IMR-90 (cell line): ENCODE results near the gene GPR21. TPM values are rescaled to one million over a fixed set of nuclear protein-coding genes. Genes with fewer than 3 reads are reported as not detected.
A peak's percentile ranks its signal among the peaks of the same experiment; 100 is the strongest.

Source experiments
- ATAC-seq: fragments of 200-7000 bp; cut with Tn5 transposase; 2 replicates; pipeline ENCODE4 v1.9.1; 2020; ENCODE audit warnings: low read depth, mild to moderate bottlenecking, moderate library complexity
- BruUV-seq: library from RNA; stranded (reverse); fragments of 400-500 nt; replicated peaks from 2 replicates; lab custom pipeline; 2021; lab: Mats Ljungman, UMichigan
- CTCF ChIA-PET: fragments of 300-600 bp; formaldehyde crosslinking; extraction: SDS; loops from one replicate; lab custom pipeline; 2021; ENCODE audit warnings: antibody characterized with exemption; lab: Yijun Ruan, JAX
- POLR2A ChIA-PET: fragments of 300-600 bp; sonication (Branson Sonifier 250); formaldehyde crosslinking; loops from one replicate; lab custom pipeline; 2022; ENCODE audit warnings: antibody characterized with exemption; ENCODE audit not compliant: unreplicated experiment; lab: Charles Lee
- DNase-seq: peaks from one replicate; pipeline ENCODE4 v3.0.0; 2013
- H2AFZ ChIP-seq: replicated peaks from 2 replicates; pipeline ENCODE3; 2013; ENCODE audit warnings: low read length, mild to moderate bottlenecking; ENCODE audit not compliant: poor library complexity
- H2AK5ac ChIP-seq: 2 replicates; pipeline ENCODE4 v1.6.1; 2013; ENCODE audit warnings: low read depth, low read length, inconsistent platforms
- H2AK9ac ChIP-seq: replicated peaks from 2 replicates; pipeline ENCODE3; 2013; ENCODE audit warnings: mild to moderate bottlenecking, low read depth, low read length, moderate library complexity; ENCODE audit not compliant: poor library complexity
- H2BK120ac ChIP-seq: 2 replicates; pipeline ENCODE4 v1.6.1; 2013; ENCODE audit warnings: low read depth, low read length, inconsistent platforms
- H2BK15ac ChIP-seq: 3 replicates; pipeline ENCODE4 v1.6.1; 2013; ENCODE audit warnings: low read depth, low read length, inconsistent platforms
- H2BK20ac ChIP-seq: 2 replicates; pipeline ENCODE4 v1.6.1; 2013; ENCODE audit warnings: low read depth, mild to moderate bottlenecking, inconsistent platforms, low read length, moderate library complexity
- H2BK5ac ChIP-seq: 2 replicates; pipeline ENCODE4 v1.6.1; 2013; ENCODE audit warnings: mild to moderate bottlenecking, low read depth, low read length, inconsistent platforms; ENCODE audit not compliant: poor library complexity, severe bottlenecking
- H3K14ac ChIP-seq: replicated peaks from 2 replicates; pipeline ENCODE4 v1.6.1; 2013; ENCODE audit warnings: low read depth, low read length, inconsistent platforms
- H3K18ac ChIP-seq: 2 replicates; pipeline ENCODE4 v1.6.1; 2013; ENCODE audit warnings: low read depth, low read length, control low read depth
- H3K23ac ChIP-seq: 2 replicates; pipeline ENCODE4 v1.6.1; 2013; ENCODE audit warnings: low read depth, low read length, inconsistent platforms
- H3K27ac ChIP-seq: 2 replicates; pipeline ENCODE4 v1.5.1; 2013; ENCODE audit warnings: mild to moderate bottlenecking, control low read depth, low read length; ENCODE audit not compliant: insufficient read depth
- H3K27me3 ChIP-seq: 2 replicates; pipeline ENCODE4 v1.6.1; 2013; ENCODE audit warnings: low read length; ENCODE audit not compliant: control insufficient read depth, insufficient read depth
- H3K36me3 ChIP-seq: 2 replicates; pipeline ENCODE4 v1.6.1; 2013; ENCODE audit warnings: low read length, mixed read lengths; ENCODE audit not compliant: control insufficient read depth, insufficient read depth
- H3K4ac ChIP-seq: 2 replicates; pipeline ENCODE4 v1.6.1; 2013; ENCODE audit warnings: low read depth, low read length, inconsistent platforms
- H3K4me1 ChIP-seq: 2 replicates; pipeline ENCODE4 v1.6.1; 2013; ENCODE audit warnings: low read length, mixed read lengths; ENCODE audit not compliant: control insufficient read depth, insufficient read depth
- H3K4me2 ChIP-seq: 2 replicates; pipeline ENCODE4 v1.6.1; 2013; ENCODE audit warnings: low read depth, mild to moderate bottlenecking, control low read depth, low read length, moderate library complexity
- H3K4me3 ChIP-seq: 2 replicates; pipeline ENCODE4 v1.5.1; 2013; ENCODE audit warnings: low read depth, mild to moderate bottlenecking, control low read depth, low read length, moderate library complexity; ENCODE audit not compliant: insufficient read depth
- H3K56ac ChIP-seq: 2 replicates; pipeline ENCODE4 v1.6.1; 2013; ENCODE audit warnings: low read length, inconsistent platforms; ENCODE audit not compliant: insufficient read depth; ENCODE audit errors: extremely low read depth
- H3K79me1 ChIP-seq, 2 experiments: 2 replicates each; pipeline ENCODE4 v1.6.1; 2013; ENCODE audit warnings: low read length in 2 of 2, inconsistent platforms in 1 of 2, low read depth in 1 of 2
- H3K9ac ChIP-seq: 2 replicates; pipeline ENCODE4 v1.6.1; 2013; ENCODE audit warnings: low read depth, low read length, control low read depth
- H3K9me1 ChIP-seq: 2 replicates; pipeline ENCODE4 v1.6.1; 2013; ENCODE audit warnings: low read length, inconsistent platforms; ENCODE audit not compliant: insufficient read depth
- H3K9me3 ChIP-seq: 2 replicates; pipeline ENCODE4 v1.6.1; 2013; ENCODE audit warnings: low read length; ENCODE audit not compliant: control insufficient read depth, insufficient read depth
- H4K20me1 ChIP-seq: 2 replicates; pipeline ENCODE4 v1.6.1; 2013; ENCODE audit warnings: low read length, inconsistent platforms; ENCODE audit not compliant: insufficient read depth
- H4K5ac ChIP-seq: 2 replicates; pipeline ENCODE4 v1.6.1; 2013; ENCODE audit warnings: mild to moderate bottlenecking, low read depth, low read length, control low read depth
- H4K8ac ChIP-seq, 2 experiments: 2 replicates each; pipeline ENCODE4 v1.6.1; 2013; ENCODE audit warnings: low read depth in 2 of 2, low read length in 2 of 2, control low read depth in 1 of 2, inconsistent platforms in 1 of 2
- H4K91ac ChIP-seq: 2 replicates; pipeline ENCODE4 v1.6.1; 2013; ENCODE audit warnings: low read depth, low read length, inconsistent platforms; ENCODE audit not compliant: insufficient read depth
- BHLHE40 ChIP-seq: fragments of 150-350 bp; IDR thresholded peaks from 2 replicates; pipeline ENCODE4 v1.6.1; 2016; ENCODE audit warnings: mild to moderate bottlenecking, low read depth, low read length
- CEBPB ChIP-seq: IDR thresholded peaks from 2 replicates; pipeline ENCODE4 v1.6.1; 2012; ENCODE audit warnings: low read depth, low read length, improper control_type of control experiment
- CHD1 ChIP-seq: IDR thresholded peaks from 2 replicates; pipeline ENCODE4 v1.6.1; 2012; ENCODE audit warnings: low read depth, low read length, improper control_type of control experiment
- CTCF ChIP-seq: conservative IDR thresholded peaks from 2 replicates; pipeline ENCODE4 v1.5.1; 2012; ENCODE audit warnings: mild to moderate bottlenecking, low read depth, low read length, improper control_type of control experiment
- ELK1 ChIP-seq: fragments of 150-350 bp; IDR thresholded peaks from 2 replicates; pipeline ENCODE4 v1.6.1; 2016; ENCODE audit warnings: low read depth, mild to moderate bottlenecking, low read length, moderate library complexity, borderline replicate concordance
- FOS ChIP-seq: fragments of 150-350 bp; IDR thresholded peaks from 2 replicates; pipeline ENCODE4 v1.6.1; 2016; ENCODE audit warnings: low read depth, low read length
- MAFK ChIP-seq: IDR thresholded peaks from 2 replicates; pipeline ENCODE4 v1.6.1; 2012; ENCODE audit warnings: low read depth, low read length, improper control_type of control experiment
- MAZ ChIP-seq: IDR thresholded peaks from 2 replicates; pipeline ENCODE4 v1.6.1; 2012; ENCODE audit warnings: low read depth, mild to moderate bottlenecking, low read length, improper control_type of control experiment, moderate library complexity, borderline replicate concordance
- MXI1 ChIP-seq: IDR thresholded peaks from 2 replicates; pipeline ENCODE4 v1.6.1; 2012; ENCODE audit warnings: low read depth, mild to moderate bottlenecking, low read length, moderate library complexity, borderline replicate concordance
- NFE2L2 ChIP-seq: fragments of 150-350 bp; IDR thresholded peaks from 2 replicates; pipeline ENCODE4 v1.6.1; 2016; ENCODE audit warnings: low read depth, mild to moderate bottlenecking, low read length
- POLR2A ChIP-seq: IDR thresholded peaks from 2 replicates; pipeline ENCODE4 v1.6.1; 2012; ENCODE audit warnings: mild to moderate bottlenecking, low read depth, low read length
- RAD21 ChIP-seq: IDR thresholded peaks from 2 replicates; pipeline ENCODE4 v1.6.1; 2012; ENCODE audit warnings: low read length, improper control_type of control experiment
- RCOR1 ChIP-seq: IDR thresholded peaks from 2 replicates; pipeline ENCODE4 v1.6.1; 2012; ENCODE audit warnings: mild to moderate bottlenecking, low read length, improper control_type of control experiment; ENCODE audit not compliant: insufficient replicate concordance
- RFX5 ChIP-seq: IDR thresholded peaks from 2 replicates; pipeline ENCODE4 v1.8.0; 2012; ENCODE audit warnings: low read depth, mild to moderate bottlenecking, low read length, moderate library complexity
- SMC3 ChIP-seq: fragments of 150-350 bp; IDR thresholded peaks from 2 replicates; pipeline ENCODE4 v1.6.1; 2016; ENCODE audit warnings: low read depth, mild to moderate bottlenecking, antibody characterized with exemption, low read length, moderate library complexity
- USF2 ChIP-seq: fragments of 150-350 bp; IDR thresholded peaks from 2 replicates; pipeline ENCODE4 v1.6.1; 2017; ENCODE audit warnings: mild to moderate bottlenecking, antibody characterized with exemption, low read length, low read depth
- dilution Hi-C: fragments of 300-500 bp; cut with HindIII; formaldehyde crosslinking; loops from one replicate; pipeline ENCODE4 v1.14.3; 2018; ENCODE audit warnings: low sequenced_read_pairs; ENCODE audit not compliant: unreplicated experiment
- in situ Hi-C: fragments of 300-500 bp; cut with MboI; formaldehyde crosslinking; loops from 3 replicates; pipeline ENCODE4 v1.14.3; 2019; ENCODE audit warnings: low sequenced_read_pairs, inconsistent platforms, mixed read lengths
- intact Hi-C: fragments of 100-400 bp; cut with micrococcal nuclease; formaldehyde crosslinking; loops from 2 replicates; pipeline ENCODE4 v1.10.0; 2022
- polyA plus RNA-seq, 3 experiments: library from polyadenylated mRNA; depleted of rRNA; stranded (reverse); fragments of >200 nt; gene quantifications; 2 replicates each; pipeline ENCODE4 v1.2.3, GENCODE V29; 2012; ENCODE audit warnings: low replicate concordance in 1 of 3
- total RNA-seq: library from RNA; depleted of rRNA; stranded (reverse); fragments of >200 nt; gene quantifications from 2 replicates; pipeline ENCODE4 v1.2.3, GENCODE V29; 2012

GPR21 gene
- total and polyA plus RNA-seq, 2 of the 4 experiments (the other 2 are of a cell fraction) = 0.90 TPM; not detected in 1

GRCh38 chr9:123070198-123070597 is 36.7 kb downstream of the GPR21 start:
- no peak overlapping the region for H2AFZ ChIP-seq
- no peak overlapping the region for H3K9ac ChIP-seq
- no peak for ATAC-seq
- peak overlapping the region; percentile 85; the same call in 1 of the 2 replicates for H4K91ac ChIP-seq
- peaks cover 0 to 21% of the 10 kb centered on the region in 2 experiments; a peak in 2 of 4 replicates for H3K79me1 ChIP-seq
- BruUV-seq = no TSS peak
- H3K4ac ChIP-seq = peak overlapping the region; percentile 42
- peak overlapping the region; percentile 39; the same call in 1 of the 2 replicates for H4K5ac ChIP-seq
- H3K9me3 ChIP-seq = no peaks in the 10 kb centered on the region
- H3K27me3 ChIP-seq = no peaks in the 10 kb centered on the region
- H2BK5ac ChIP-seq = no peak overlapping the region
- H3K36me3 ChIP-seq = peaks cover 19% of the 10 kb centered on the region
- peak overlapping the region; percentile 93; the same call in 1 of the 2 replicates for H3K27ac ChIP-seq
- ChIA-PET CTCF (no interaction called here), POLR2A (no interaction called here)
- peak overlapping the region; percentile 43 to 55; a peak in 2 of 4 replicates for H4K8ac ChIP-seq
- dilution Hi-C loops (no loop called here), in situ Hi-C loops (no loop called here), intact Hi-C loops (no loop called here)
- H3K23ac ChIP-seq = peak overlapping the region; percentile 8; the same call in 1 of the 2 replicates
- DNase-seq = no peak
- TF ChIP-seq CTCF = no peak
- TF ChIP-seq POLR2A = no peak
- TF ChIP-seq USF2 = no peak
- no peak for TF ChIP-seq CHD1
- TF ChIP-seq CEBPB = no peak
- TF ChIP-seq BHLHE40 = no peak
- no peak for TF ChIP-seq RAD21
- TF ChIP-seq SMC3 = no peak
- no peak for TF ChIP-seq NFE2L2
- TF ChIP-seq MAZ = no peak
- no peak for TF ChIP-seq MAFK
- TF ChIP-seq FOS = no peak
- TF ChIP-seq RCOR1 = no peak
- TF ChIP-seq MXI1 = no peak
- no peak for TF ChIP-seq RFX5
- no peak for TF ChIP-seq ELK1
- peak overlapping the region; percentile 30; the same call in 1 of the 3 replicates for H2BK15ac ChIP-seq
- no peak overlapping the region for H3K4me3 ChIP-seq
- H3K4me2 ChIP-seq = no peak overlapping the region
- no peak overlapping the region for H3K56ac ChIP-seq
- H3K9me1 ChIP-seq = peaks cover 11% of the 10 kb centered on the region
- H2AK9ac ChIP-seq = no peak overlapping the region
- H3K14ac ChIP-seq = peak overlapping the region; percentile 3; the same call in 1 of the 2 replicates
- peak overlapping the region; percentile 81 for H2BK120ac ChIP-seq
- peak overlapping the region; percentile 52; the same call in 1 of the 2 replicates for H3K18ac ChIP-seq
- H2AK5ac ChIP-seq = peak overlapping the region; percentile 27; the same call in 1 of the 2 replicates
- H2BK20ac ChIP-seq = peak overlapping the region; percentile 50
- H3K4me1 ChIP-seq = peaks cover 12% of the 10 kb centered on the region
- peaks cover 4% of the 10 kb centered on the region; the same call in 1 of the 2 replicates for H4K20me1 ChIP-seq
